NCI-H146 treated with DMSO at 0.1 percent for 48 hours (cell line): ENCODE data around the gene RPL15.

Experiments used
- DNase-seq: peaks from one replicate; lab custom pipeline; 2025; ENCODE audit not compliant: unreplicated experiment; lab: John Stamatoyannopoulos, UW

RPL15 gene

DNA sequence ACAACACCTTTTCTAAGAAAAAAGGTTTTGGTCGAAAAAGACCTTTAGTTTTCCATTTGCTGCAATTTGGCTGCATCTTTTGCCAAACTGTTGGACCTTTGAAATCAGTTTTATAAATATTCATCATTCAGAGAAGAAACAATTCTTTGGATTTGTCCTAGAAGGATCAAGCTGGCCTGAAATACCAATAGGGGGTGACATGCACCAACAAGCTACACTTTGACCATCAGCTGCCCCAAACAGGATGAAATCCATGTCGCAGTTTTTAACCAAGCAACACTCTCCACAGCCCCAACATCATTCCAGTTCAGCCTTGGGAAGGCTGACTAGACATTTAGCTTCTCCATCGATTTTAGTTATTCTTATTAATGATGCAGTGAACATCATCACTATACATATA, 9.8 kb downstream of the RPL15 start:
- DNase-seq: no peak

DNA sequence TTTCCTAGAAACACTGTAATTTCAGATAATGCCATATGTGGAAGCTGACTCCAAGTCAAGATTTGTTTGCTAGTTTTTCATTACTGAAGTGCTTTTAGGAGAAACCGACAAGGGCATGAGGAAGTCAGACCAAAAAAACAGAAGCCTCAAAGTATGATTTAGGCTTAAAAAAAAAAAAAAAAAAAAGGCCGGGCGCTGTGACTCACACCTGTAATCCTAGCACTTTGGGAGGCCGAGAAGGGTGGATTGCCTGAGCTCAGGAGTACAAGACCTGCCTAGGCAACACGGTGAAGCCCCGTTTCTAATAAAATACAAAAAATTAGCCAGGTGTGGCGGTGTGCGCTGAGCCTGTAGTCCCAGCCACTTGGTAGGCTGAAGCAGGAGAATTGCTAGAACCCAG, 11.6 kb downstream of the RPL15 start:
- DNase-seq: no peak

DNA sequence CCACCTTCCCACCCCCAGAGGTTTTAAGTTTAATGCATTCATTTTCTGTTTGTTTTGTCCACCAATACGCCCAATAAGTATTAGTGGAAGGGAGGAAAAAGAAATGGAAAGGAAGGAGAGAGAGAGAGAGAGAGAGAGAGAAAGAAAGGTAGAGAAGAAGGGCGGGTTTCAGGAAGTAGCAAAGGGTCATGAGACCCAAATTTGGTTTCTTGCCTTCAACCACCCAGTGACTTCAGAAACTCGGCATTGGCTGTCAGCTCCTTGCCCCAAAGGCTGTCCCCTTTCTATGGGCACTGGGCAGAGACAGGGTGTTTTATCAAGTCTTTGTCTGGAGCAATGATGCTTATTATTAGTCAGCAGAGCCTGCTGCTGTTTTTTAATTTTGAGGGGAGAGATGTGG, 14.7 kb downstream of the RPL15 start:
- DNase-seq: no peak

DNA sequence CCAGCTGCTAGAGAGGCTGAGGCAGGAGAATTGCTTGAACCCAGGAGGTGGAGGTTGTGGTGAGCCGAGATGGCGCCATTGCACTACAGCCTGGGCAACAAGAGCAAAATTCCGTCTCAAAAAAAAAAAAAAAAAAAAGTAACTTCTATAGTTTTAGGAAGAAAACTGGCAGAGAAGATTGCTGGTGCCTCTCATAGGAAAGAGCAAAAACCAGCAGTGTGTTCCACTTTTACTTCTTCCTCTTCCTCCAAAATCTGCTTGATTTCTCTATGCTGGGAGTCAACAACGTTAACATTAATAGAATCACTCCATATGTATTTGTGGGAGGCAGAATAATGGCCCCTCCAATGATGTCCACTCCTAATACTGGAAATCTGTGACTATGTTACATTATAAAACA, 15.6 kb downstream of the RPL15 start:
- no peak for DNase-seq

DNA sequence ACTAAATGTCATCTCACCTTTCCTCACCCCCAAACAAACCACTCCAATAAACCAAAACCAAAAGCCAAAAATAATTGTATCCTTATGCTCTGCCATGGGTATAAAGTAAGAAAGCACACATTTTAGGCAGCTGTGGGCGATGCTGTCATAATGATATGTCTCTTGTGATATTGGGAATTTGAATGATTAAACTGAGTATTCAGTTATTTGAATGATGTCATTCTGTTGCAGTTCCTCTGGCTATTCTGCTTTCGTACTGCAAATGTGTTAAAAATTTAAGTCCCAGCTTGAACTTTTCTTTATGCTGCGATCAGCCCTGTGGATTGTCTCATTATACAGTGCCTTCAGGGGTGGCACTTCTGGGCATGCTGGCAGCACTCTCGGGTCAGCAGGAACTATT, 17.3 kb downstream of the RPL15 start:
- DNase-seq: no peak

DNA sequence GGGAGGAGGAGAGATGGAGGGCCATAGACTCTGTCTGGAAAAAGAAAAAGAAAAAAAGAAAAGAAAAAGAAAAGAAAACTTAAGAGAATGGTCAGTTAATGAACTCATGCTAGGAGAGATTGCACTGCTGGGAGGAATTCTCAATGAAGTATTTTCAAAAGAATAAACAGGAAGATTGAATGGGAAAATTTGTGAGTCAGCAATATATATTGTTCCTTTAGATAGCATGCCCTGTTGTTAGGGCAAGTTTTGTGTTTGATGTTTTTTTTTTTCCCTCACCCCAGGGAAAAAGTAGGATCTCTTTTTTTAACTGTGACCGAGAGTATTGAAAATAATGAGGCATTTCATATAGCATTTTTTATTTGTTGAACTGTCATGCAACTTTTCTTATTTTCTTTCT, 20.4 kb downstream of the RPL15 start:
- no peak for DNase-seq

DNA sequence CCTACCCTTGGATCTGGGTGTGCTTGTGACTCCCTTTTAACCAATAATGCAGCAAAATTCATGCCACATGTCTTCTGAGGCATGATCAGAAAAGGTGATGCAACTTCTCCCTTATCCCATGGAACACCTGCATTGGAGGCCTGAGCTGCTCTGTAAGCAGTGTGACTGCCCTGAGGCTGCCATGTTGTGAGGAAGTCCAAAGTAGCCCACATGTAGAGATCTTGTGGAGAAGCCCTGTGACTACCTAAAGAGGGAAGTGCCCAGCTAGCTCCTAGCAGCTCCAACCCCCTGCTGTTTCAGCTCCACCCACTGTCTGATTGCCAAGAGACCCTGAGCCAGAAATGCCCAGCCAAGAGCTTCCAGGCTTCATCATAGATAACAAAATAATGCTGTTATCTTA, 21.8 kb downstream of the RPL15 start:
- no peak for DNase-seq

DNA sequence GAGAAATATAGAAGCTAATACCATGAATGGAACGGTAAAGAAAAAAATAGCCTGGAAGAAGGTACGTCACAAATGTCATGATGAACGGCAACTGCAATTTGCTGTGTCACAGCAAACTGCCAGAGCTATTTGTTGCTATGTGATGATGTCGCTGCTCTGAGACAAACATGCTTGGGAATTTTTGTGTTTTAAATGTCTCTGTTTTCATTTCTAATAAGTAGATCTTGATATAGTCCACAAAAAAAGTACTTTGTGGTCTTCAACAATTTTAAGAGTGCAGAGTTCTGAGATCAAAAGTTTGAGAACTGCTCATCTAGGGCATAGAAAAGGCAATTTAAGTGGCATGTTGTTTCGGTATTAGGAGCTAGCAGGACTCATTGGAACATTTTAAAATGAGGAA, 23.8 kb downstream of the RPL15 start:
- no peak for DNase-seq

DNA sequence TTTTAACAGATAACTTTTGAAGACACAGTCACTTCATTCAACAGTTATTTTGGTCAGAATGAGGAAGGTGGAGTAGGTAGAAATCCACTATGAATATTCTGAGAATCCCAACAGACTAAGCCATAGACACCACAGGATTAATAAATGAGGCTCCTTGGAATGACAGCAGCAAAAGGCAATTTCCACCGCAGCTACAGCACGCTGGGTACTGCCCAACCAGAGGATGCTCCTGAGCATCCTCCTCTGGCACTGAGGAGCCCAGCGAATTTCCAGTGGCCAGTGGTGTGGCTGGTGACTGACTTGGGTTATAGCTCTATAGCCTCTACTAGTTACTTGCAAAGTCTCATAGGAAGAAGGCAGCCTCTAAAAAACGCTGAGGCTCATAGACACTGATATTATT, 24.5 kb downstream of the RPL15 start:
- no peak for DNase-seq

DNA sequence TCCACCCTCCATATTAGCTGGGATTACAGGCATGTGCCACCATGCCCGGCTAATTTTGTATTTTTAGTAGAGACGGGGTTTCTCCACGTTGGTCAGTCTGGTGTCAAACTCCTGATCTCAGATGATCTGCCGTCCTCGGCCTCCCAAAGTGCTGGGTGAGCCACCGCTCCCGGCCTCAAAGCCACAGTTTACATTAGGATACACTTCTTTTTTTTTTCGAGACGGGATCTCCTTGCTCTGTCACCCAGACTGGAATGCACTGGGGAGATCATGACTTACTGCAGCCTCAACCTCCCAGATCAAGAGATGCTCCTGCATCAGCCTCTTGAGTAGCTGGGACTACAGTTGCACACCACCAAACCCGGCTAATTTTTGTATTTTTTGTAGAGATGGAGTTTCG, 25.6 kb downstream of the RPL15 start:
- no peak for DNase-seq

DNA sequence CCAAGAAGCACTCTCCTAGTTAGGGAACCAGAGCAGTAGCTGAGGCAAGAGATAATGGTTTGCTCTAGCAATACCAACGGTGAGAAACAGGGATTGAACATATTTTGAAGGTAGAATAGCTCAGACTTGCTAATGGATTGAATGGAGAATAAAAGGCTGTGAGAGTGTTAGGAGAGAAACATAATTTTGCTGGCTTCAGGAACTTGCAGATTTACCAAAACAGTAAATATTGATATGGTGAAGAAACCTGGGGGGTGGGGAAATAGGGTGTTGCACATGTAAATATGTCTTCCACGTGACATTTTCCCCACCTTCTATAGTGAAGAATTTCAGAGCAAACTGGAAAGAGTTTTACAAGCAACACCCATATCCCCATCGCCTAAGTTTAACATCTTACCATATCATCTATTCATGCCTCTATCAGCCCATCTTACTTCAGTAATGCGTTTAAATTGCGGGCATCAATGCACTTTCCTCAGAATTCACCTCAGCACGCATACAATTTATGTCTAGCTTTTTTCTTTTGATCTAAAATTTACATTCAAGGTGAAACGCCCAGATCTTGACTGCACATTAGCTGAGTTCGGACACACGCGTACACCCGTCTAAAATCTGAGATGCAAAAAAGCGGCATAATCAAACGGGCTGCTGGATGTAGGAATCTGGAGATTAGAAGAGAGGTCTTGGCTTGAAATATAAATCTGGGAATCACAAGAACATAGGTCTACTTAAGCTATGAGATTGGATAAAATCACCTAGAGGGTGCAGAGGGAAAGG, 27.3 kb downstream of the RPL15 start:
- no peak for DNase-seq

DNA sequence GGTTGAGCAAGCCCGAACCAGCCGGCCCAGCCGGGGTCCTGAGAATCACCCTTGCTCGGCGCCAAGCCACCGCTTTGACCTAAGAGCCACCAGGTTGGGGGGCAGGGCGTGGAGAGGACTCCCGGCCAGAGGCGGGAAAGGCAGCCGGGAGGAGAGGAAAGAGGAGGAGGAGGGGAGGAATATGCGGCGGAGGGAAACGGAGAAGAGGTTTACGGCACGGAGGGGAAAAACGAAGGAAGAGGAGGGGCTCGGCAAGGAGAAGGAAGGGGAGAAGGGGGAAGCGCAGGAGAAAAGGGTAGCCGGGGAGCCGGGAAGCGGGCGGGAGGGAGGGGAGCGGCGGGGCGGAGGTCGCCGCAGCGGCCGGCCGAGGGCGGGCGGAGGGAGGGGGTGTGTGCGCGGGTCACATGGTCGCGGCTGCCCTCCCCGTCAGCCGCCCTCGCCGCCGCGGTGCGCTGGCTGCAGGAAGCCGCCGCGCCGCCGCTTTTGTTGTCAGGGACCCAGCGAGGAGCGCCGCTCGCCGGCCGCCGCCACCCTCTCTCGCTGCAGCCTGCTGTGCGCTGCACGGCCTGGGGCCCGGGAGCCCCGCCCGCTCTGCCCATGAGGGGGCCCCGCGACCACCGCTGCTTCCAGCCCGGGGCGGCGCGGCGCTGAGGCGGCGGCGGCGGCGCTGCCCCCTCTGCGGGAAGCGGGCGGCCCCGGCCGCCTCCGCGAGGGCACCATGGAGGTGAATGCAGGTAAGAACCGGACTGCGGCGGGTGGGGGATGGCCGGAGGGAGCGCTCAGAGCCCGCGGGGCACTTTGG, 28.1 kb downstream of the RPL15 start, which contains the start of gene NR1D2:
TSS of gene NR1D2 (plus strand) at position 426 of the 802 bp plus-strand sequence. CDS start at position 719, 293 bp downstream.
- DNase-seq: peak; percentile 58

DNA sequence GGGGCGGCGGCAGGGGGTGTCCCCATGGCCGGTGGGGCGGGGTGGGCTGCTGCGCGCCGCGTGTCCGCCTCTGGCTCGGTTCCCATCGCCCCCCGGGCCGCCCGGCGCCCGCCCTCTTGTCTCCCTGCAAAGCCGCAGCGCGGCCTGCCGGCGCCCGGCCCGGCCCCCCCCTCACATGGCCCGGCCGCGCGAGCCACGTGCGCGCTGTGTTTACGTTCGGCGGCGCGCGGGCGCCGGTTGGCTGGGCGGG, 28.7 kb downstream of the RPL15 start:
- no peak for DNase-seq

DNA sequence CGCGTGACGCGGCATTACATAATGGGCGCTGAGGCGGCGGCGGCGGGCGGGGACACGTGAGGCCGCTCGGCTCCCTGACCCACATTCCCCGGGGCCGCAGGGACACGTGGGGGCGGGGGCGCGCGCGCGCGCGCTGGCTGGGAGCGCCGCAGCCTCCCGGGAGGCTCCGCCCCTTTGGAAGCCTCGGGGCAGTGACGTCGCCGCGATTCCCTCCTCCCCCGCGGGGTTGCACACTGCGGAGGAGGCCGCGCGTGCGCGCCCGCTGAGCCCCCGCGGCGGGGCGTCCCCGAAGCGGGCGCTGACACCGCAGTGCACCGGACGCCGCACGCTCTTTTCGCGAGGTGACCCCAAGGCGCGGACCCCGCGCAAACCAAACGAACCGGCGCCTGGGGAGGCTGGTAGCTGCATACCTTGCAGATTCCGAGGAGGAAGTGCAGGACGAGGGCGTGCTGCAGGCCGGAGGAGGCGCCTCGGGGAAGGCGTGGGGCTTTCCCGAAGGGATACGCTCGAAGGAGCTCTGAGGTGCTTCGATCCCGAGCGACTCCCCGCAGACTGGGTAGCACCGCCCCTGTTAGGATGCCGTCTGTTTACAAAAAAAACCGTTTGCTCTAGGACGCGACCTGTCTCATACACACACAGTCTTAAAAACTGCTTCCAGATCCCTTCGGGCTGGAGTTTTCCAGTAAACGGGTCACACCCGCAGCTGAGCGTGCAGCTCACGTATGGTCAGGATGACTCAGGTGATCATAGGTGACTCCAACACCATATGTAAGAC, 29.2 kb downstream of the RPL15 start:
- DNase-seq: peak; percentile 77

DNA sequence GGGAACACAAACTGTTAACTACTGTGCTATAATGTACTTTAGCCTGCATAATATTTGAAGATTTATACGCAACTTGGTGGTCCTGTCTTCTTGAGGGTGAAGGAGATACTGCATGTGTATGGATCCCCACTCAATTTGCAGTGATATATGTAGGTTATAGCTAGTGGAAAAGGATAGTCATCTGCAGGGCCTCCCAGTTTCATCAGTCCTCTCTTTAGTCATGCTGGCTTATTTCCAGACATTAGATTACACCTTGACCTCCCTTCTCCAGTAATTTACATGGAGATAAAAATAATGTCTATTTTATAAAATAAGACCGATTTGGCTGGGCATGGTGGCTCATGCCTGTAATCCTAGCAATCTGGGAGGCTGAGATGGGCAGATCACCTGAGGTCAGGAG, 31.8 kb downstream of the RPL15 start:
- no peak for DNase-seq

DNA sequence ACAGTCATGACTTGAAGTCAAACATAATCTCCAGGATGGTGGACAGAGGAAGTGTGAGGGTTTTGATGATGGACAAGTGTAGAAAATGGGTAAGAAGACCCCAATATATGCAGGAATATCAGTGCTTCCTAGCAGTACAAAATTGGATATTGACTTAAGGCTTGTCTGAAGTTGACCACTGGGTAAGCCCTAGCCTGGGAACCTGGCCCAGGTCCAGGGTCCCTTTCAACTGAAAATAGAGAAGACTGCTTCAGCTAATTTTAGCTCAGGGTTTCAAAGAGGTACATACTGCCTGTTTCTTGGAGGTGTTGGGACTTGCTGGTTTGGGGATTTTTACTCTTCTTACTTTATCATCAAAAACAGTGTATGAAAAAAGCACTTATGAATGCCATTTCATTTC, 32.9 kb downstream of the RPL15 start:
- no peak for DNase-seq

DNA sequence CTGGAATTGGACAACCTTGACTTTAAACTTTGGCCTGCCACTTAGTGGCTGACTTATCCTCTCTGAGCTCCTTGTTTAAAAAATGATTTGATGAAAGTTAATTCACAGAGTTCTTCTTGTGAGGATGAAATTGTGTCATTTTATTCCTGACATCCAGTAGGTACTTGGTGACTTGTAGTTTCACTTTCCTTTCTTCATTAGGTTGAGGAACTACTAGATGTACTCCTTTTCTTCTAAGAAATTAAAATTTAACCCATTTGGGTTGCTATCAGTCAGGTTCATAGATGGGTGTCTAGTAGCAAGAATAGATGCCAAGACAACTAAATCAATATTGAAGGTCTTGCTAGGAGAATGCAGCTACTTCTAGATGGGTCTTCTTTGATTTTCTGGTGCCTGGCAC, 33.4 kb downstream of the RPL15 start:
- no peak for DNase-seq

DNA sequence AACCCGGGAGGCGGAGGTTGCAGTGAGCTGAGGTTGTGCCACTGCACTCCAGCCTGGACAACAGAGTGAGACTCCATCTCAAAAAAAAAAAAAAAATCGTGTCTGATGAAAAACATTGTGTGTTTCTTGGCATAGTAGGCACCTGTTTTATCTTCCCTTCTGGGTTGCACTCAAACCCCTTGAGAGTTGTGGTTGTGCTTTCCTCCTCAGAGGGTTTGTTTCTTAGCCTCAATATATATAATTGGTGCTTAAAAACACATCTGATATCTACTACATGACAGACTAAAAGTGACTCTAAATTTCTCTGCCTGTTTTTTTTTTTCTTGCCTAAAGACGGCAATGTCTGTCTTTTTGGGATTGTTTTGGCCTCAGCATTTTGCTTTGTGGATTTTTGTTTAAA, 35.7 kb downstream of the RPL15 start:
- DNase-seq: no peak

DNA sequence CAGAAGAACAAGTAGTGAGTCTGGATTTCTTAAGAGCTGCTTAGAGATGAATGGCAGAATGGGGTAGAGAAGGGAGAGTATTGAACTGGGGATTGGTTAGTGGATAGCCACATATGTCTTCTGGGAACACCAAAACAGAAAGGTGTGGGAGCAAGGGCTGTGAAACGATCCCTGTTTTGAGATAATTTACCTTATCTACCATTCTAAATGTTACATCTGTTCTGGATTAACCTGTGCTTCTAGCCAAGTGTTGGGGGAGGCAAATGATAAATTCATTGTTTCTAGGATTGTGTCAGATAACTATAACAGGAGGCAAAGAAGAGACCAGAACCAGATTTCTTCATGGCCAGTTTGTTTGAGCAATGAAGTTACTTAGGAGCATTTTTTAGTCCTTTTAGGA, 36.6 kb downstream of the RPL15 start:
- DNase-seq: no peak

DNA sequence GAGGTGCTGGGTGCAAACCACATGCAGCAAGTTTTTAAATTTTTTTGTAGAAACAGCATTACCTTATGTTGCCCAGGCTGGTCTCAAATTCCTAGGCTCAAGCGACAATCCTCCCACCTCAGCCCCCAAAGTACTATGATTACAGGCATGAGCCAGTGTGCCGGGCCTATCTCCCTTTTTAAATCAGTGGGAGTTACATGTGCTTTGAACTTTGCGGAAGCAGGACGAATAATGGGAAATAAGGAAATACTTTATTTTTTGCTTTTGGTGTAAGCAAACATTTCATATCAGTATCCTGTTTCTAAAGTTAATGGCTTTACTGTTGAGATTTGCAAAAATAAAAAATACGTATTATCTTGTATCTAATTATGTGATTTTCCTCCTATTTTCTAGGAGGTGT, 37.2 kb downstream of the RPL15 start:
- DNase-seq: no peak

DNA sequence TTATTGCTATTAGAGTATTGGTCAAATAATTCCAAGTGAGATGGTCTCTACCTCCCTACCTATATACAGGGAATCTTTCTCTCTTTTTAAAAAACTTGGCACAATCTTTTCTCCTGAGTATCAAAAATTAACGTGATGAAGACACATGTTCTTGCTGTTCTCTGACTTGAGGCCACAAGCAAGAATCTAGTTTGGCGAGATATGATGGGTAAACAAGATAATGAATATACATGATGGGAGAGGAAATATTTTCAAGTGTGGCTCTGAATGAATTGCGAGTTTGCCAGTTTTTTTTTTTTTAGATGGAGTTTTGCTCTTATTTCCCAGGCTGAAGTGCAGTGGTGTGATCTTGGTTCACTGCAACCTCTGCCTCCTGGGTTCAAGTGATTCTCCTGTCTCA, 39.8 kb downstream of the RPL15 start:
- no peak for DNase-seq
